Measurements from ENCODE around the gene C6orf132. TPM values are rescaled to one million over a fixed set of nuclear protein-coding genes. Genes with fewer than 3 reads are reported as not detected.

The C6orf132 gene
- total and polyA plus RNA-seq, 2 experiments from 2014 or later, result 22.2 to 40.9 TPM

DNA sequence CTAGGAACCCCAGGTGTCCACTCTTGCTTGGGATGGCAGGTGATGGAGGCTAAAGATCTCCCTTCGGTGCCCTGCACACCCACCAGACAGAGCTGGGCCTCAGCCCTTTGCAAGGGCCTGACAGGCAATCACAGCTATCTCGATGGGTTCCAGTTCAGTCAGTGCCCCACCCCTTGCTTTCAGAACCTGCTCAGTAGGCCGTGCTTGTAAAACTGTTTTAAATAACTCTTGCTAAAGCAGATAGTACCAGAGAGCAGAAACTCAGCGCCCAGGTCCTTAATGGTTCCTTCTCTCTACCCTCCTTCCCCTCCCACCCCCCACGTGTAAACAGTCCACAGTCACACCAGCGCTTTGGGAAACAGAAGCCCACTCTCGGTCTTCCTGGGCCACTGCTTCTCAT lies 39.2 kb downstream of the C6orf132 start:
- peaks cover 29% of the 10 kb centered on the region for H3K4me1 Mint-ChIP-seq
- Histone ChIP-seq H3K27ac (ENCODE audit: low read depth) (no peak overlapping the region), H3K36me3 (ENCODE audit: insufficient read depth) (peaks cover 3% of the 10 kb centered on the region; the same call in 1 of the 2 replicates), H2AFZ (no peak overlapping the region), H3K27me3 (ENCODE audit: insufficient read depth) (peaks cover 25% of the 10 kb centered on the region), H4K20me1 (replicated peaks; ENCODE audit: insufficient read depth) (peaks cover 12% of the 10 kb centered on the region), H3K4me2 (peak overlapping the region; percentile 86), H3K4me1 (ENCODE audit: insufficient read depth) (peaks cover 16% of the 10 kb centered on the region; the same call in 1 of the 2 replicates), H3K4me3 (no peak overlapping the region; the same call in 1 of the 2 replicates), H3F3A (replicated peaks; ENCODE audit: low read depth) (peaks cover 37% of the 10 kb centered on the region), H3K79me2 (replicated peaks; ENCODE audit: insufficient read depth) (no peaks in the 10 kb centered on the region), H3K9me2 (ENCODE audit: insufficient read depth) (no peaks in the 10 kb centered on the region)
- no peak overlapping the region for H3K27ac Mint-ChIP-seq
- H3K9me3 Mint-ChIP-seq, result no peaks in the 10 kb centered on the region
- H3K4me3 Mint-ChIP-seq, result no peak overlapping the region
- ATAC-seq (no peak), DNase-seq (ENCODE audit: low spot score) (no peak)
- TF ChIP-seq CREB1 (CRISPR knock-in tag; IDR thresholded peaks at IDR 0.05; ENCODE audit: low read depth), result no peak
- no peak for TF ChIP-seq NANOG (IDR thresholded peaks at IDR 0.05; ENCODE audit: borderline replicate concordance)
- TF ChIP-seq STAT1 (IDR thresholded peaks at IDR 0.05; ENCODE audit: unreplicated experiment), result no peak
- TF ChIP-seq JUNB (IDR thresholded peaks at IDR 0.05; ENCODE audit: unreplicated experiment), result no peak
- TF ChIP-seq ETS1 (IDR thresholded peaks at IDR 0.05), result no peak
- no peak for TF ChIP-seq ZNF114 (CRISPR knock-in tag; IDR thresholded peaks at IDR 0.05)
- TF ChIP-seq REST (IDR thresholded peaks at IDR 0.05; ENCODE audit: unreplicated experiment), result no peak
- no peak for TF ChIP-seq CTCF (conservative IDR thresholded peaks at IDR 0.05; ENCODE audit: low read depth in 2 of 2)
- no peak for TF ChIP-seq EZH2phosphoT487 (IDR thresholded peaks at IDR 0.05; ENCODE audit: unreplicated experiment)
- TF ChIP-seq ZNF462 (CRISPR knock-in tag; IDR thresholded peaks at IDR 0.05), result no peak
- H3K27me3 Mint-ChIP-seq (ENCODE audit: insufficient read depth, low read depth, poor library complexity), result peaks cover 27% of the 10 kb centered on the region
- peaks cover 39% of the 10 kb centered on the region for H3K36me3 Mint-ChIP-seq (ENCODE audit: low read depth)
